Stimulated activated CD8-positive, alpha-beta memory T cell treated with anti-CD3 and anti-CD28 coated beads, Interleukin-7, amount 100 ng/mL, for 4 hours (primary cell): ENCODE results near the gene UBE2N.

Experiments used
- DNase-seq, 2 donors: peaks; one replicate each; pipeline ENCODE4 v3.0.0-alpha.2; 2020; ENCODE audit warnings: low read depth in 2 of 2

Gene UBE2N

GRCh38 chr12:93356214-93356613, 85.5 kb downstream of the UBE2N start:
- DNase-seq, result no peak
